Measurements from ENCODE around the gene RIT1. TPM values are rescaled to one million over a fixed set of nuclear protein-coding genes. Genes with fewer than 3 reads are reported as not detected.
"Not testable (repeated sequence)": the region's sequence is repeated elsewhere in the genome, so short reads cannot be mapped to it uniquely, and the experiment has no call there.

Gene RIT1
- total RNA-seq, 1 donor from 2014 or later = 69.2 TPM

DNA sequence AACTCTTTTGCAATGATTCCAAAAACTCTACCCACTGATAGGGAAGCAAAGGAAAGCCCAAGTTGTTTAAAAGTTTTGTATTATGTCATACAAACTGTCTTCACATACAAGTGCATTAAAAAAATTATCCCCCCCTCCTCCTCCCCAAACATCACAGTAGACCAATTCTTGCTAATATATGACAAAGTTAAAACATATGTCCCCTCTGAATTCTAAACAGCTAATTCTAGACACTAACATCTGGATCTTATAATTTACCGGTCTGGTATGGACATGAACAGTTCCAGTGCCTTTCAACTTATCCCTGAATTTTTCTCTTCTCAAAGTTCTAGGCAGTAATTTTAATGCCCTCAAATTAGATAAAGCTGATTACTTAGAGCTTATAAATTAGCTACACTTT, 13.4 kb downstream of the RIT1 start:
- H3K9me3 Mint-ChIP-seq (ENCODE audit: unreplicated experiment) = no peaks in the 10 kb centered on the region
- TF ChIP-seq, protein P1, sequence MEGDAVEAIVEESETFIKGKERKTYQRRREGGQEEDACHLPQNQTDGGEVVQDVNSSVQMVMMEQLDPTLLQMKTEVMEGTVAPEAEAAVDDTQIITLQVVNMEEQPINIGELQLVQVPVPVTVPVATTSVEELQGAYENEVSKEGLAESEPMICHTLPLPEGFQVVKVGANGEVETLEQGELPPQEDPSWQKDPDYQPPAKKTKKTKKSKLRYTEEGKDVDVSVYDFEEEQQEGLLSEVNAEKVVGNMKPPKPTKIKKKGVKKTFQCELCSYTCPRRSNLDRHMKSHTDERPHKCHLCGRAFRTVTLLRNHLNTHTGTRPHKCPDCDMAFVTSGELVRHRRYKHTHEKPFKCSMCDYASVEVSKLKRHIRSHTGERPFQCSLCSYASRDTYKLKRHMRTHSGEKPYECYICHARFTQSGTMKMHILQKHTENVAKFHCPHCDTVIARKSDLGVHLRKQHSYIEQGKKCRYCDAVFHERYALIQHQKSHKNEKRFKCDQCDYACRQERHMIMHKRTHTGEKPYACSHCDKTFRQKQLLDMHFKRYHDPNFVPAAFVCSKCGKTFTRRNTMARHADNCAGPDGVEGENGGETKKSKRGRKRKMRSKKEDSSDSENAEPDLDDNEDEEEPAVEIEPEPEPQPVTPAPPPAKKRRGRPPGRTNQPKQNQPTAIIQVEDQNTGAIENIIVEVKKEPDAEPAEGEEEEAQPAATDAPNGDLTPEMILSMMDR (IDR thresholded peaks at IDR 0.05; ENCODE audit: unreplicated experiment) = no peak

DNA sequence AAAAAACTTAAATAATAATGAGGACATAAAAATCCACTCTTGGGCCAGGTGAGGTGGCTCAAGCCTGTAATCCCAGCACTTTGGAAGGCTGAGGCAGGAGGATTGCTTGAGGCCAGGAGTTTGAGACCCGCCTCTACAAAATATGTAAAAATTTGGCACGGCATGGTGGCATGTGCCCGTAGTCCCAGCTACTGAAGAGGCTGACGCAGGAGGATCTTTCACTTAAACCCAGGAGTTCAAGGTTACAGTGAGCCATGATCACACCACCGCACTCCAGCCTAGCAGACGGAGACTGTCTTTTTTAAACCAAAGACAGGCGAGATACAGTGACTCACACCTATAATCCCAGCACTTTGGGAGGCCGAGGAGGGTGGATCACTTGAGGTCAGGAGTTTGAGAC, 14.7 kb downstream of the RIT1 start:
- H3K4me3 Mint-ChIP-seq (ENCODE audit: unreplicated experiment); H3K27me3 Mint-ChIP-seq (ENCODE audit: unreplicated experiment); H3K27ac Mint-ChIP-seq (ENCODE audit: unreplicated experiment); H3K4me1 Mint-ChIP-seq (ENCODE audit: unreplicated experiment); DNase-seq (ENCODE audit: low spot score); H3K9me3 Mint-ChIP-seq (ENCODE audit: unreplicated experiment): not testable (repeated sequence)
- peaks cover 27% of the 10 kb centered on the region for H3K36me3 Mint-ChIP-seq (ENCODE audit: low read depth, unreplicated experiment)

More for the DNA sequence above, 13.4 kb downstream of the RIT1 start:
- H3K4me3 Mint-ChIP-seq (ENCODE audit: unreplicated experiment) = peak overlapping the region; percentile 56
- peaks cover 7% of the 10 kb centered on the region for H3K4me1 Mint-ChIP-seq (ENCODE audit: unreplicated experiment)
- no peak overlapping the region for H3K27ac Mint-ChIP-seq (ENCODE audit: unreplicated experiment)
- peaks cover 27% of the 10 kb centered on the region for H3K36me3 Mint-ChIP-seq (ENCODE audit: low read depth, unreplicated experiment)
- peaks cover 2% of the 10 kb centered on the region for H3K27me3 Mint-ChIP-seq (ENCODE audit: unreplicated experiment)
- no peak for DNase-seq (ENCODE audit: low spot score)

DNA sequence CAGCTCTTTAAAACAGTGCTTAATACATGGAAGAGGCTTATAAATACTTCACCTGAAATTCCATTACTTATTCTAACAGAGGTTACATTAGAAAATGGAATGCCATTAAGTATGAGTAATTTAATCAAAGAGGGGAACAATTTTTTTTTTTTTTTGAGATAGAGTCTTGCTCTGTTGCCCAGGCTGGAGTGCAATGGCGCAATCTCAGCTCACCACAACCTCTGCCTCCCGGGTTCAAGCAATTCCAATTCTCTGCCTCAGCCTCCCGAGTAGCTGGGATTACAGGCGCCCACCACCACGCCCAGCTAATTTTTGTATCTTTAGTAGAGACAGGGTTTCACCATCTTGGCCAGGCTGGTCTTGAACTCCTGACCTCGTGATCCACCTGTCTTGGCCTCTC, 15.5 kb downstream of the RIT1 start:
- H3K9me3 Mint-ChIP-seq (ENCODE audit: unreplicated experiment); H3K27ac Mint-ChIP-seq (ENCODE audit: unreplicated experiment); H3K4me3 Mint-ChIP-seq (ENCODE audit: unreplicated experiment); DNase-seq (ENCODE audit: low spot score); H3K27me3 Mint-ChIP-seq (ENCODE audit: unreplicated experiment); H3K4me1 Mint-ChIP-seq (ENCODE audit: unreplicated experiment): not testable (repeated sequence)
- H3K36me3 Mint-ChIP-seq (ENCODE audit: low read depth, unreplicated experiment) = peaks cover 26% of the 10 kb centered on the region

DNA sequence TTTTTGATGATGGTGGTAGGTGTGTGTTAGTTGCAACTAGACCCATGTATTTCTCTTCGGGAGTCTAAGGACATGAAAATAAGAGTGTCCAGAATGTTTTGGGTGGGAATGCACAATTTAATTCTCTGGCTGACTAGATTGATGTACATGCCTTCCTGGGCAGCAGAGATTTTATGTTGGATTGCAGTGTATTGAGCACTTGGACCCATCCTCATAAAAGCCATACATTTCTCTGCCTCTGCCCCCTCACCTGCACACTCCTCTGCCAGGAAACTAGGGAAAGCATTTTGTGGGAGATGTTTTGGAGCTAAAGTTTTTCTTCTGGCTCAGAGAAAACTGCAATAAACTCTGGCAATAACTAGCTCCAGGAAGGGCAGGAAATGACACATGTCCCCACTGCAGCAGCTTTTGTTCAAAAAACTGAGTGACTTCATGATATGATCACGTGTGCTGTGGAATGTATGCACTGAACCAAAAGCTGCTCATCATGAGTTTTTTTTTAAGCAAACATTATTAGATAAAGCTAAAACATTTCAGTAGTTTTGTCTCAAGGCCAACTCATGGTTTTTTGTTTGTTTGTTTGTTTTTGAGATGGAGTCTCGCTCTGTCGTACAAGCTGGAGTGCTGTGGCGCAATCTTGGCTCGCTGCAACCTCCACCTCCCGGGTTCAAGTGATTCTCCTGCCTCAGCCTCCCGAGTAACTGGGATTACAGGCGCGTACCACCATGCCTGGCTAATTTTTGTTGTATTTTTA, 17.6 kb downstream of the RIT1 start:
- Mint-ChIP-seq H3K27me3 (ENCODE audit: unreplicated experiment) (peaks cover 2% of the 10 kb centered on the region), H3K4me1 (ENCODE audit: unreplicated experiment) (peaks cover 7% of the 10 kb centered on the region), H3K9me3 (ENCODE audit: unreplicated experiment) (no peaks in the 10 kb centered on the region), H3K4me3 (ENCODE audit: unreplicated experiment) (no peak overlapping the region), H3K27ac (ENCODE audit: unreplicated experiment) (peak overlapping the region; percentile 37), H3K36me3 (ENCODE audit: low read depth, unreplicated experiment) (peaks cover 7% of the 10 kb centered on the region)
- DNase-seq (ENCODE audit: low spot score) = no peak
- TF ChIP-seq, protein P1 (IDR thresholded peaks at IDR 0.05; ENCODE audit: unreplicated experiment) = no peak

DNA sequence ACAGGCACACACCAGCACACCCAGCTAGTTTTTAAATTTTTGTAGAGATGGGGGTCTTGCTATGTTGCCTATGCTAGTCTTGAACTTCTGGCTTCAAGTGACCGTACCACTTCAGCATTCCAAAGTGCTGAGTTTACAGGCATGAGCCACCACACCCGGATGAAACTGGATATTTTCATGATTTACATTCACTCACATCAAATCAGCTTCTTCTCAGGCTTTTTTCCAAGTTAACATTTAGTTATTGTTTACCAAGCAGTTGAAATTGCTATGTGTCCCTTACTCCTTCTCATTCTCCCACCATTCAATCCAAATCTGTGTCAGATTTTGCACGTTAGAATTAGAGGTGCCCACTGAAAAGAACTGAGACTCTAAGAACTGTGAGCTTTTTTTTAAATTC, 18.4 kb downstream of the RIT1 start:
- H3K36me3 Mint-ChIP-seq (ENCODE audit: low read depth, unreplicated experiment) = peaks cover 5% of the 10 kb centered on the region
- H3K4me3 Mint-ChIP-seq (ENCODE audit: unreplicated experiment) = no peak overlapping the region
- DNase-seq (ENCODE audit: low spot score) = no peak
- no peak overlapping the region for H3K27ac Mint-ChIP-seq (ENCODE audit: unreplicated experiment)
- no peaks in the 10 kb centered on the region for H3K9me3 Mint-ChIP-seq (ENCODE audit: unreplicated experiment)
- H3K4me1 Mint-ChIP-seq (ENCODE audit: unreplicated experiment) = peaks cover 7% of the 10 kb centered on the region
- peaks cover under 1% of the 10 kb centered on the region for H3K27me3 Mint-ChIP-seq (ENCODE audit: unreplicated experiment)
- TF ChIP-seq, protein P1 (IDR thresholded peaks at IDR 0.05; ENCODE audit: unreplicated experiment) = no peak

DNA sequence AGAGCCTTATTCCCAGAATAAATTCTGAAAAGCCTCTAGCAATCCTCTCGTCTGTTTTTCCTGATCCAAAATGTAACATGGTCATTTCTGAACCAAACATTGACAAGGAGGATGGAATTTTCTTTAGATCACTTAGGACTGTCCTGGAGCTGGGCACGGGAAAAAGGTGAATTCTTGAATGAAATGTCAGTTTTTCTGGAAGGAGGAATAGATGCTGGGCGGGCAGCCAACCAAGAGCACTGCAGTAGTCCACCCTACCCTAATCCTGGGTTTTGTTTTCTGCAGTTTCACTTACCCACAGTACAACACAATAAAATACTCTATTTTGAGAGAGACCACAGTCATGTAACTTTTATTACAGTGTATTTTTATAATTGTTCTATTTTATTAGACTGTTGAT, 20.9 kb downstream of the RIT1 start:
- no peak overlapping the region for H3K27ac Mint-ChIP-seq (ENCODE audit: unreplicated experiment)
- TF ChIP-seq, protein P1 (IDR thresholded peaks at IDR 0.05; ENCODE audit: unreplicated experiment) = no peak
- H3K9me3 Mint-ChIP-seq (ENCODE audit: unreplicated experiment) = no peaks in the 10 kb centered on the region
- H3K4me3 Mint-ChIP-seq (ENCODE audit: unreplicated experiment) = no peak overlapping the region
- peaks cover 7% of the 10 kb centered on the region for H3K4me1 Mint-ChIP-seq (ENCODE audit: unreplicated experiment)
- no peak for DNase-seq (ENCODE audit: low spot score)
- no peaks in the 10 kb centered on the region for H3K27me3 Mint-ChIP-seq (ENCODE audit: unreplicated experiment)
- no peaks in the 10 kb centered on the region for H3K36me3 Mint-ChIP-seq (ENCODE audit: low read depth, unreplicated experiment)

All from endothelial cell (in vitro differentiated cells).